H9 (cell line): ENCODE measurements around the gene NEUROD6. TPM values are rescaled to one million over a fixed set of nuclear protein-coding genes. Genes with fewer than 3 reads are reported as not detected.

Source experiments
- DNase-seq: peaks from one replicate; pipeline ENCODE4 v3.0.0-alpha.2; 2017
- H2AFZ ChIP-seq: one replicate; pipeline ENCODE4 v1.6.1; 2013; ENCODE audit warnings: mild to moderate bottlenecking, low read length, control low read depth, moderate library complexity
- H2AK5ac ChIP-seq: 2 replicates; pipeline ENCODE4 v1.6.1; 2013; ENCODE audit warnings: low read length, control low read depth, mixed read lengths; ENCODE audit not compliant: insufficient read length
- H2BK120ac ChIP-seq: one replicate; pipeline ENCODE4 v1.6.1; 2013; ENCODE audit warnings: low read depth, mild to moderate bottlenecking, low read length, control low read depth, inconsistent platforms; ENCODE audit not compliant: poor library complexity, severe bottlenecking
- H2BK12ac ChIP-seq: 2 replicates; pipeline ENCODE4 v1.6.1; 2013; ENCODE audit warnings: low read length, control low read depth, mixed read lengths, low read depth; ENCODE audit not compliant: insufficient read length
- H2BK15ac ChIP-seq: 2 replicates; pipeline ENCODE4 v1.6.1; 2013; ENCODE audit warnings: low read depth, low read length, control low read depth
- H2BK20ac ChIP-seq: one replicate; pipeline ENCODE4 v1.6.1; 2013; ENCODE audit warnings: low read depth, mild to moderate bottlenecking, low read length, control low read depth, inconsistent platforms; ENCODE audit not compliant: poor library complexity, severe bottlenecking
- H2BK5ac ChIP-seq: 2 replicates; pipeline ENCODE4 v1.6.1; 2013; ENCODE audit warnings: low read length, control low read depth, mixed read lengths; ENCODE audit not compliant: insufficient read length
- H3K14ac ChIP-seq: 2 replicates; pipeline ENCODE4 v1.6.1; 2013; ENCODE audit warnings: low read length, control low read depth; ENCODE audit not compliant: insufficient read depth
- H3K18ac ChIP-seq: 2 replicates; pipeline ENCODE4 v1.6.1; 2013; ENCODE audit warnings: low read depth, mild to moderate bottlenecking, mixed read lengths, low read length, control low read depth; ENCODE audit not compliant: insufficient read length
- H3K23ac ChIP-seq: 2 replicates; pipeline ENCODE4 v1.6.1; 2013; ENCODE audit warnings: low read length, control low read depth, mixed read lengths, low read depth; ENCODE audit not compliant: insufficient read length
- H3K23me2 ChIP-seq: 2 replicates; pipeline ENCODE4 v1.6.1; 2013; ENCODE audit warnings: low read depth, mild to moderate bottlenecking, mixed read lengths, low read length, control low read depth; ENCODE audit not compliant: insufficient read length, poor library complexity, severe bottlenecking
- H3K27ac ChIP-seq: 2 replicates; pipeline ENCODE4 v1.5.1; 2013; ENCODE audit warnings: low read length, control low read depth, mixed read lengths, low read depth; ENCODE audit not compliant: insufficient read length
- H3K27me3 ChIP-seq: 2 replicates; pipeline ENCODE4 v1.6.1; 2013; ENCODE audit warnings: low read length, control low read depth, inconsistent platforms; ENCODE audit not compliant: insufficient read depth
- H3K4ac ChIP-seq: 2 replicates; pipeline ENCODE4 v1.6.1; 2013; ENCODE audit warnings: low read depth, mild to moderate bottlenecking, control low read depth, inconsistent platforms, low read length, moderate library complexity
- H3K4me1 ChIP-seq: 2 replicates; pipeline ENCODE4 v1.6.1; 2013; ENCODE audit warnings: low read length, control low read depth, inconsistent platforms; ENCODE audit not compliant: insufficient read depth
- H3K4me2 ChIP-seq: 2 replicates; pipeline ENCODE4 v1.6.1; 2013; ENCODE audit warnings: low read length, control low read depth, mixed read lengths; ENCODE audit not compliant: insufficient read length, insufficient read depth
- H3K56ac ChIP-seq: 2 replicates; pipeline ENCODE4 v1.6.1; 2013; ENCODE audit warnings: low read depth, mild to moderate bottlenecking, mixed read lengths, low read length, control low read depth; ENCODE audit not compliant: insufficient read length
- H3K79me1 ChIP-seq: 2 replicates; pipeline ENCODE4 v1.6.1; 2013; ENCODE audit warnings: low read depth, mild to moderate bottlenecking, moderate library complexity, low read length, control low read depth, inconsistent platforms; ENCODE audit not compliant: insufficient read depth, poor library complexity, severe bottlenecking
- H3K79me2 ChIP-seq: 2 replicates; pipeline ENCODE4 v1.6.1; 2013; ENCODE audit warnings: low read length, control low read depth, inconsistent platforms; ENCODE audit not compliant: insufficient read depth
- H3K9ac ChIP-seq: 2 replicates; pipeline ENCODE4 v1.6.1; 2013; ENCODE audit warnings: low read length, control low read depth, mixed read lengths; ENCODE audit not compliant: insufficient read length; ENCODE audit errors: extremely low read depth
- H3K9me3 ChIP-seq: one replicate; pipeline ENCODE4 v1.6.1; 2013; ENCODE audit warnings: low read depth, low read length, inconsistent platforms; ENCODE audit not compliant: control insufficient read depth
- H3T11ph ChIP-seq: one replicate; pipeline ENCODE4 v1.6.1; 2013; ENCODE audit warnings: mild to moderate bottlenecking, low read length, control low read depth, inconsistent platforms
- H4K20me1 ChIP-seq: one replicate; pipeline ENCODE4 v1.6.1; 2013; ENCODE audit not compliant: control insufficient read depth, insufficient read length, insufficient read depth
- H4K5ac ChIP-seq: 2 replicates; pipeline ENCODE4 v1.6.1; 2013; ENCODE audit warnings: low read depth, mild to moderate bottlenecking, mixed read lengths, low read length, control low read depth; ENCODE audit not compliant: insufficient read length
- H4K8ac ChIP-seq: replicated peaks from 2 replicates; pipeline ENCODE4 v1.6.1; 2013; ENCODE audit warnings: low read length, control low read depth, mixed read lengths, low read depth; ENCODE audit not compliant: insufficient read length
- H4K91ac ChIP-seq: 2 replicates; pipeline ENCODE4 v1.6.1; 2013; ENCODE audit warnings: low read depth, mild to moderate bottlenecking, moderate library complexity, mixed read lengths, low read length, control low read depth; ENCODE audit not compliant: insufficient read length
- H3K27ac Mint-ChIP-seq, 3 experiments: 2 replicates in 2 of 3; 3 replicates in 1 of 3; pipeline ENCODE4 v1.8.0; 2020 to 2021; ENCODE audit warnings: mixed read lengths in 3 of 3, mild to moderate bottlenecking in 1 of 3, moderate library complexity in 1 of 3
- H3K27me3 Mint-ChIP-seq: 2 replicates; pipeline ENCODE4 v1.8.0; 2021; ENCODE audit warnings: low read depth, mild to moderate bottlenecking, moderate library complexity, mixed read lengths
- H3K36me3 Mint-ChIP-seq, 3 experiments: 2 replicates in 2 of 3; 3 replicates in 1 of 3; pipeline ENCODE4 v1.8.0; 2020 to 2021; ENCODE audit warnings: low read depth in 3 of 3, mixed read lengths in 3 of 3; ENCODE audit not compliant: insufficient read depth in 1 of 3
- H3K4me1 Mint-ChIP-seq, 2 experiments: 2 replicates each; pipeline ENCODE4 v1.8.0; 2020; ENCODE audit warnings: mixed read lengths in 2 of 2
- H3K4me3 Mint-ChIP-seq, 2 experiments: 2 replicates in 1 of 2; 3 replicates in 1 of 2; pipeline ENCODE4 v1.8.0; 2020 to 2021; ENCODE audit warnings: mild to moderate bottlenecking in 2 of 2, mixed read lengths in 2 of 2, moderate library complexity in 1 of 2
- H3K9me3 Mint-ChIP-seq, 2 experiments: 2 replicates in 1 of 2; 3 replicates in 1 of 2; pipeline ENCODE4 v1.8.0; 2020; ENCODE audit warnings: mild to moderate bottlenecking in 2 of 2, mixed read lengths in 2 of 2, moderate library complexity in 1 of 2
- WGBS: extraction: QIAGEN DNeasy Blood & Tissue Kit; methylation state at CpG from one replicate; pipeline ENCODE4 v1.1.7; 2013; ENCODE audit warnings: missing lambda C conversion rate, low lambda C conversion rate, mixed read lengths; ENCODE audit not compliant: insufficient read length; ENCODE audit errors: extremely low coverage; 5-methylcytosine and 5-hydroxymethylcytosine counted together
- total RNA-seq: library from RNA; stranded (reverse); gene quantifications from 2 replicates; pipeline ENCODE4 v1.2.1, GENCODE V29; 2021
- TF ChIP-seq, protein P1 (sequence below): fragments of 200-600 bp; sonication (generic); conservative IDR thresholded peaks from 3 replicates; pipeline ENCODE4 v1.8.0; 2021; ENCODE audit warnings: antibody characterized with exemption, mild to moderate bottlenecking

Gene NEUROD6
- total RNA-seq, 1 experiment from 2014 or later = not detected

DNA sequence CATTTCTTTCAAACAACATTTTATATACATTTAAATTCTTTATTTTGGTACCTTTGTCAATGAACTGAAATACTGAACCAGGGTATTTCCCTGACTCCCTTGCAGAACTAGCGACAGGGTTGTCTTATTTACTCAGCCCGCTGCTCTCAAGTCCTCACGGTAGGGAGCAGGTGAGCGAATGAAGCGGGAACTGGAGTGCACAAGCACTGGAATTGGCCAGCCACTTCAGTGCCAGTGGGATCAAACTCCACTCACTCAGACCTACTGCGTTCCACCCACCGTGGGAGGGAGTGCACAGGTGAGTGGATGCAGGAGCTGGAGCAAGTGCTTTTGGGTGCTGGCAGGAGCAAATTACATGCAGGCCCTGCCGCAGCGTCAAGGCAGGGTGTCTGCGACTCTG lies 28.1 kb upstream of the NEUROD6 start:
- Histone ChIP-seq H3K4me1 (peaks cover 3% of the 10 kb centered on the region; the same call in 1 of the 2 replicates), H3K9me3 (no peaks in the 10 kb centered on the region), H4K5ac (no peak overlapping the region), H3K27ac (no peak overlapping the region), H2BK120ac (no peak overlapping the region), H2BK15ac (no peak overlapping the region), H3K23ac (no peak overlapping the region), H3K4me2 (no peak overlapping the region), H3K18ac (no peak overlapping the region), H2AFZ (no peak overlapping the region), H3T11ph (no peak overlapping the region), H4K91ac (no peak overlapping the region), H3K4ac (no peak overlapping the region), H2BK12ac (no peak overlapping the region), H3K14ac (no peak overlapping the region), H2BK20ac (no peak overlapping the region), H3K9ac (no peak overlapping the region), H3K23me2 (no peaks in the 10 kb centered on the region), H4K20me1 (no peaks in the 10 kb centered on the region), H3K56ac (no peak overlapping the region), H2BK5ac (no peak overlapping the region), H4K8ac (no peak overlapping the region), H3K79me1 (no peaks in the 10 kb centered on the region), H3K27me3 (no peaks in the 10 kb centered on the region), H2AK5ac (no peak overlapping the region), H3K79me2 (no peaks in the 10 kb centered on the region)
- WGBS = no CpG with 5 or more reads among the region's 10 CpGs
- no peaks in the 10 kb centered on the region for H3K36me3 Mint-ChIP-seq
- H3K4me3 Mint-ChIP-seq = no peak overlapping the region
- no peaks in the 10 kb centered on the region; a peak in 1 of 5 replicates for H3K9me3 Mint-ChIP-seq
- no peak for DNase-seq
- peaks cover 8% of the 10 kb centered on the region for H3K27me3 Mint-ChIP-seq
- peaks cover 29 to 34% of the 10 kb centered on the region in 2 experiments for H3K4me1 Mint-ChIP-seq
- TF ChIP-seq, protein P1, sequence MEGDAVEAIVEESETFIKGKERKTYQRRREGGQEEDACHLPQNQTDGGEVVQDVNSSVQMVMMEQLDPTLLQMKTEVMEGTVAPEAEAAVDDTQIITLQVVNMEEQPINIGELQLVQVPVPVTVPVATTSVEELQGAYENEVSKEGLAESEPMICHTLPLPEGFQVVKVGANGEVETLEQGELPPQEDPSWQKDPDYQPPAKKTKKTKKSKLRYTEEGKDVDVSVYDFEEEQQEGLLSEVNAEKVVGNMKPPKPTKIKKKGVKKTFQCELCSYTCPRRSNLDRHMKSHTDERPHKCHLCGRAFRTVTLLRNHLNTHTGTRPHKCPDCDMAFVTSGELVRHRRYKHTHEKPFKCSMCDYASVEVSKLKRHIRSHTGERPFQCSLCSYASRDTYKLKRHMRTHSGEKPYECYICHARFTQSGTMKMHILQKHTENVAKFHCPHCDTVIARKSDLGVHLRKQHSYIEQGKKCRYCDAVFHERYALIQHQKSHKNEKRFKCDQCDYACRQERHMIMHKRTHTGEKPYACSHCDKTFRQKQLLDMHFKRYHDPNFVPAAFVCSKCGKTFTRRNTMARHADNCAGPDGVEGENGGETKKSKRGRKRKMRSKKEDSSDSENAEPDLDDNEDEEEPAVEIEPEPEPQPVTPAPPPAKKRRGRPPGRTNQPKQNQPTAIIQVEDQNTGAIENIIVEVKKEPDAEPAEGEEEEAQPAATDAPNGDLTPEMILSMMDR = no peak
- H3K27ac Mint-ChIP-seq = no peak overlapping the region
